Activated CD8-positive, alpha-beta memory T cell treated with anti-CD3 and anti-CD28 coated beads, Interleukin-2, amount 50 U/mL, for 24 hours (primary cell): ENCODE results near the gene CAMK4.
A peak's percentile ranks its signal among the peaks of the same experiment; 100 is the strongest.

ENCODE experiments used
- DNase-seq: peaks from one replicate; pipeline ENCODE4 v3.0.0-alpha.2; 2020; ENCODE audit errors: extremely low read depth

The CAMK4 gene

DNA sequence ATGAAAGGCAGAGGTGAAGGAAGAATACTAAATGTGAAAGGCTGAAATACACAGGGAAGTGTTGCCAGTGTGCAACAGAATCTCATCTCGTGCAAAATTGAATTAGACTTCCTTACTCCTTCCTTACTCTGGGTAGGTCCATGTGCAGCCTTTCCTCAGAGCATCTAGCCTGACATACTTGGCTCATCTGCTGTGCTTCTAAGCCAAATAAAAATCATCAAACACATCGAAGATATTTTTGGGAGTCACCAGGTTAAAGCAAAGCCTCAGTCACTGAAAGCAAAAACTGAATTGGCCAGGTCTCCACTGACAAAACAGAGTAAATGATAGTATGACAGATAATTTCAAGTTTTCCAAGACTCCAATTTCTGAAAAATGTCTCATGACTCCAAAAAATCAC is 268.8 kb downstream of the CAMK4 start:
- no peak for DNase-seq

DNA sequence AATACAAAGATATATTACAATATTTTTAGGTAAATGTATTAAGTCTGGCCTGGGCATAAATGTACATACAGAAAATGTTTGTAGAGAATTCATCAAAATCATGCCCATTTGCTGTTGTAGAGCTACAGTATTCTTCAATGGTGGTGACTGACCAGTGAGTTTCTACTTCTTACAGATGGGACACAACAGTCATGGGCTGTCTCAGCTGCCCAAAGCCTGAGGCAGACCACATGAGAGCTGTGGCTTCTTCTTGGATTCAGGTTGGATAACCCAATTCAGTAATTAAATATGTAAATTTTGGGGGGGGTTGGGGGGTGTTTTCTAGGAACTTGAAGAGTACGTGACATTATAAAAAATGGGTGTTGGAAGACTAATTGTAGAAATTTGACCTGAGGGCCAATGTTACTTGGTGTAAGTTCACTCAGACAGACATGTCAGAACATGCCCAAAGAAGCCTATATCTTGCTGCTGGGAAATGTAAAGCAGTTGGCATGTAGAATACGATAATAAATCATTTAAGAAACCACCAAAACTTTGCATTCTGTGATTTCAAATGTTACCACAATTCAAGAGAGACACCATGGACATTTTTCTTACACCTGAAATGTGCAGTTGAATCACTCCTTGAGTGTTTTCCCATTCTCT is 270.3 kb downstream of the CAMK4 start:
- no peak for DNase-seq

- no peak for DNase-seq
Measured at GRCh38 chr5:111495159-111495558, 271.0 kb downstream of the CAMK4 start.

DNA sequence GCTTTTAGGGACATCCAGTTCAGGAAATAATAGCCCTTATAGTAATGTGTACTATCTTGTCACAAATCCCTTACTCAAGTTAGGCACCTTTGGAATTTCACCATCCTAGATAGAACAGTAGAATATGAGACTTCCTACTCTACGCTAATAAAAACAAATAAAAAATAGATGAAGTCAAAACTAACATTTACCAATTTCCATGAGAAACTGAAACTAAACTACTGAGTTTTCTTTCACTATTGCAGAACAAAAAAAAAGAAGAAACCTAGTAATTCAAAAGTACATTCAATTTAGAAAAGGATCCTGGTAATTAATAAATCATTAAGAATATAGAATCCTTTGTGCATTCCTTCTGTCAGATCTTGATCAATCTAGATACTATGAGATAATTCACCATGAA is 274.2 kb downstream of the CAMK4 start:
- no peak for DNase-seq

GRCh38 chr5:111502956-111503355 is 278.8 kb downstream of the CAMK4 start:
- no peak for DNase-seq

DNA sequence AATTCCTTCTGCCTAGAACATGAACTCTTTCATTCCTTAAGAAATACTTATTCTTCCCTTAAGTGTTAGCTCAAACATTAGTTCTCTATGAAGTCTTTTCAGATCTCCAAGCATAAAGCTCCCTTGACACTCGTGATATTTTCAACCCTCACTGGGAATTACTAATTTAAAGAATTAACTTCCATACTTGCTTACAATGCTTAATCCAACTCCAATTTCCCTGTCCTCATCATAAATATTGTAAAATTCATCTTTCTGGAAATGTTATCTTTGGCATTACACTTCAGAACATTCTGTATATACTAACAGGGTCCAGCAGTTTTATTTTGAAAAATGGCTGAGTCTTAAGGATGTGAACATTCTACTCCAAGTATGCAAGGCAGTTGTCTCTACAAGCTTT is 280.9 kb downstream of the CAMK4 start:
- no peak for DNase-seq

DNA sequence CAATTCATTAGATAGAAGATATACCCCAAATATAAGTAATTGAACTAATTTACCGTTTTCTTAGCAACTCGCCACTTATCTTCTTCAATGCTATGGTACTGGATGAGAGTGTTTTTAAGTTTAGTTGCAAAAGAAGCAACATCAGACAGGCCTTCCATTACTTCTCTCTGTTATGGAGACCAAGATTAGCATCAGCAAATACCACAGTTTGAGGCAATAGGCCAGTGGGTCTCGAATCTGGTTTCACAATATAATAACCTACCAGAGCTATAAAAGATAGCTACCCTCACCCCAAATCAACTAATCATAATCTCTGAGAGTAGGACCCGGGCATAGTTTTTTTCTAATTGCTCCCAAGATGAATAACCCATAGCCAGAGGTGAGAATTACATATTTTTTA is 283.1 kb downstream of the CAMK4 start:
- no peak for DNase-seq

DNA sequence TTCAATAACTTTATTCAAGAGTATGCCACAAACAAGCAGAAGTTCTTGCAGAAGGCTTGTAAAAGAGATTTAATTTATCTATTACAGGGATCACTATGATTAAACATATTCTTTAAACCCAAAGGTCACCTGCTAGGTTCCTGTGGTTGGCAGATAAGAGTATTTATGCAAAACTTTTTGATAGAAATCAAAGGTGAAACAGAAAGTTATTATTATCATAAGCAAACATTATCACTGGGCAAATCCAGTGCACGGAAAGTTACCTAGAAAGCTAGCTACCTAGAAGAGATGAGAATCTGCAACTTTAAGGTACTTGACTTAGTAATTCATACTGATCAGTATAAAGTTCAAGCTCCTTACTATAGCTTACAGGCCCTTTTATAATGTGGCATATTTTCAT is 284.9 kb downstream of the CAMK4 start:
- no peak for DNase-seq

GRCh38 chr5:111511174-111511830 is 287.1 kb downstream of the CAMK4 start:
- no peak for DNase-seq

GRCh38 chr5:111511831-111512374 is 287.7 kb downstream of the CAMK4 start:
- no peak for DNase-seq

DNA sequence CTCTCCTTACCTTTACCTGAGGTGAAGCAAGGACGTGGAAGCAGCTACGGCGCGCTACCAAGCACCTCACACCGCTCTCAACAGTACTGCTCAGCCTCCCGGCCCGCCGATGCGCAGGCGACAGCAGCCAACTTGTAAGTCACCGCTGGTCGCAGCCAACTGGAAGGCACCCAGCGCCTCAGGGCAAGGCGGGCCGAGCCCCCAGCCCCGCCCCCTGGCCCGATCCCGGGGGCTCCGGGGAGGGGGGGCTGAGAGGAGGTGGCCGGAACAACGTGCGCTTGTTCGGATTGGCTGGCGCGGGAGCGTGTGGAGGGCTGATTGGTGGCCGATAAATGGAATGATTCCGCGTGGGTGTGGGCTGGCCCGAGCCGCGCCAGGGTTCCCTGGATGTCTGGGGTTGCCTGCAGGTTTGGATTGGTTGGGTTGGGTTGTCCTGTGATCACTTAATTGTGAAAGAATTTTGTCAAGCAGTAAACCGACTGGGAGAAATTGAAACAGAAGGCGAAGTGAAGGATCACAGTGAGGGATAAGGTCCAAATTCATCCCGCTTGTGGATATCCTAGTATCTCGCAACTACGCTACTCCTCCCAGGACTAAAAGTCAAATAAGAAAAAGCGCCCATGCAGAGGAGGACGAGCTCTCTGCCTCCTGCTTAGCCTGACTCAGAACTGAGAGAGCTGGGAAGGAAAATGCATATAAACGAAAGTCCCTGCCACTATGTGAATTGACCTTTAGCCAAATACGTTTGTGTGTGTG is 288.4 kb downstream of the CAMK4 start, which contains the start of gene STARD4:
TSS of gene STARD4 (minus strand) at position 161 of the 756 bp plus-strand sequence. CDS start 5,102 bp downstream, outside the sequence.
- DNase-seq: peak; percentile 86

DNA sequence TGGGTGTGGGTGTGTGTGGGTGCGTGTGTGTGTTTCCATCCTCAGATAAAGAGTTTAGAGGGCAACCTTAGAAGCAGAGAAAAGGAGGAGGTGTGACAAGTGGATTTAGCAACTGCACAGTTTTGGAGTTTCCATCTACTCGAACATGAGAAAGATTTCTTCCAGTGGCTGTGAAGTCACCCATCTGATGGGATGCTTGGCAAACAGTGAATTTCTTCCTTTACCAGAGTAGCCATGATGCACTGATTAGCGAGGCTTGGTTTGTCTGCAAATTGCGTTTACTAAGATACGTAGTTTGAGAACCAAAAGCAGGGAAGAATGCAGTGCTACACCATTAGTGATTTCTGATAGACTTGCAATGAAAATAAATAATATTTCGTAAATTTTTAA is 288.9 kb downstream of the CAMK4 start:
- DNase-seq: no peak

GRCh38 chr5:111514087-111514486 is 289.9 kb downstream of the CAMK4 start:
- no peak for DNase-seq

- no peak for DNase-seq
Measured at GRCh38 chr5:111517853-111518501, 293.8 kb downstream of the CAMK4 start.

DNA sequence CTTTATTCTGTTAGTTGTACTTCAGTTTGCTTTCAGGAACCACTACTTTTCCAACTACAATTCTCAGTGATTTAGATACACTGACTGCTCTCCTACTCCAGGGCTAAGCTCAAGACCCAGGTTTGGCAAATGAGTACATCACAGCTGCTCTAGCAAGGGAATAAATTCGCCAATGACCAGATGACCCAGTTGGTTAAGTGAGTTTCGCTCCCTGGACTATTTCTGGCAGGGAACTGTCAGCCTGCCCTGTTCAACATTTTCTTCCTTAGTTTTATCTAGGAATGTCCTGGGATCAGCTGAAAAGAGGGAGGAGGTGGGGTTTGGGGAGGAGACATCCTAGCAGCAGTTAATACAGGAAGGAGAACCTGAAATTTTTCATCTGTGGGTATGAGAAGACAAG is 294.6 kb downstream of the CAMK4 start:
- no peak for DNase-seq

DNA sequence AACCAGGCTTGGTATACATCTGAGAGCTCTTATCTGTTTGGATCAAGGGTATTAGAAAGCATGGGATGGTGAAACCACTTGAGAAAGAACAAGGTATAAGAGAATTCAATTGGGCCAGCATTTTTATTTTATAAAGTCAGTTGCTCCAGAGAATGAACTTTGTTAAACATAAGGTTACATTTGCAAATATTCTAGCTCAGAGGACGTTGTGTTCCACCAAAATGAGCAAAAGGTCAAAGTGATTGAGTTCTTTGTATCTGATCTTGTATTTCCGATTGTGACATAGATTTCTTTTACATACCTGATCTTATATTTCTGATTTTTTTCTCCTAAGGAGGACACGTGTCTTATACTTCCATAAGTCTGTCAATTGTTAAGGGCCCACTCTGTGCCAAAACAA is 296.7 kb downstream of the CAMK4 start:
- DNase-seq: no peak

DNA sequence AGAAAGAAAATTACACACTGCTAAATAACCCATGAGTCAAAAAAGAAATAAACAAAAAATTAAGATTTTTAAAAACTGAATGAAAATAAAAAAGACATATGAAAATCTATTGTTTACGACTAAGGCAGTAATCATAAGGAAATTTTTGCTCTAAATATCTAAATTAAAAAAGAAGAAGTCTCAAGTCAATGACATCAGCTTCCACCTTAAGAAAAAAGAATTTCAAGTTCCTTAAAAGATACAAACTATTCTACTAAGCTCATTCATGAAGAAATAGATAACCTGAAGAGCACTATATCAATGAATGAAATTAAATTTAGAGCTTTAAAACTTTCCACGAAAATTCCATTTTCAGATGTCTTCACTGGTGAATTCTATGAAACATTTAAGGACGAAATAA is 303.9 kb downstream of the CAMK4 start:
- DNase-seq: no peak

DNA sequence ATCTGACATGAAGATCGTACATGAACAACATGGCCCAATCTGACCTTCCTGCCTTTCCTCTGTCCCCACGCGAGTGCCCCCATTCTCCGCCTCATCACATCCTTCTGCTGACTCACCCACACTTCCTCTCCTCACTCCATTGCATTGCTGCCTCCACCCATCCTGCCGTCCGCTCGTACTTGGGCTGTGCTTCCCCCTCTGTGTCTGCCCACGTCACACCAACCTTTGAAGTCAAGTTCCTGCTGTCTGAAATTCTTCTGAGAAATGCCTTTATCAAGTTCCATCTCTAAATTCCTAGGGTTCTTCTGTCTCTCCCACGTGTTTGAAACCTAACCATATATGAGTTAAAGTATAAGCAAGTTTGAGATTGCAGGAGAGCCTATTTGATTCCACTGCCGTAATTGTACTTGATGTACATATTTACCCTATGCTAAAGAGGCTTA is 306.1 kb downstream of the CAMK4 start:
- peak; percentile 40 for DNase-seq

DNA sequence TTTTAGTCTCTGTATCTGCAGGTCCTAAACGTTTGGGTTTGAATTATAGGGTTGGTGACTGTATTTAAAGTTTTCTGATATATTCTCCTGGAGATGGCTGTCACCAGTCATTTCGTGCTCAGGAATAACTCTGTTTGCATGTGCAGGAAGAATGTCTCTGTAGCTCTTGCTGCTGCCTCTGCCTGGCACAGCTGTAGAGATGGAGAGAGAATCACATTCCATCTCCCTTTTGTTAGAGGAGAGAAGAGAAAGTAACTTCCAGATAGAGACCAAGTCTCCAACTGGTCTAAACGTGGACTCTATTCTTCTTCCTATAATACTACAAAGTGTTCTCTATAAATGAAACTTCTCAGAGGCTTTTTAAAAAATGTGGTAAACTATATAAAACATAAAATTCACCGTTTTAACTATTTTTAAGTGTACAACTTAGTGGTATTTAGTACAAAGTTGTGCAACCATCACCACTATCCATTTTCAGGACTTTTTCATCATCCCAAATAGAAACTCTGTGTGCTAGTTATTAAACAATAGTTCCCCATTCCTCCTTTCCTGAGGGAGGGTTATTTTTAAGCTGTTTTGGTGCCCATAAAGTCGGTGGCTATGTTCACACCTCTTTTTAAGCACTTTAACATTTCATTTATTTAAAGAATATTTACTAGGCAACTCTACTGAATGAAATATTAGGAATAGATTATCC is 308.9 kb downstream of the CAMK4 start:
- DNase-seq: no peak

DNA sequence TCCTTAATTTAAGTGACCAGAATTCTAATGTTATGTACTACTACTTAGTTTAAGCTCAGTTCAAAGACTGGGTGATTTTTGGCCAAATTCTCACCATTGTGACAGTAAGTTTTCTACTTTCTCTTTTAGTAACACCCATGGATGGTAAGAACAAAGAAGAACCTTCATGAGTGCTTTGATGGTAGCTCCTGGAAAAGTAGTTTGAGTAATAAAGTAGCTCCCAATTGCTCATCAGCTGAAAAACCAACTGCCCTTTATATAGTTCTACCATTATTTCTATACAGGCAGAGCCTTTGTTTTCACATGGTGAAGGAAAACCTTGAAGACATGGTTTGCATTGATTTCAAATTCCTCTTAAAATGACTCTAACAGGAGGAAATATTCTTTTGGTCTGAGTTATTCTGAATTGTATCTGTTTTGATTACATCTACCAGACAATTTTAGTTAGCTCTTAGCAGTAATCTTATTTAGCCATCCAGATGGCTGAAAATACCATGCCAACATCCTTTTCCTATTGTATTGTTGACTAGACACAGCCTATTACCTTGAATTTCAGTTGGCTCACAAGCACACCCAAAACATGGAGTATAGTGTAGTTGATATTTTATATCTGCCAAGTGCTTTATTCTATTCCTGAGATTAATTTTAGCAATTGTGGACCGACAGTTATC is 311.8 kb downstream of the CAMK4 start:
- DNase-seq: no peak
